ENCODE measurements around the gene TRIM37.
"Not testable (repeated sequence)": the region's sequence is repeated elsewhere in the genome, so short reads cannot be mapped to it uniquely, and the experiment has no call there.

The TRIM37 gene

DNA sequence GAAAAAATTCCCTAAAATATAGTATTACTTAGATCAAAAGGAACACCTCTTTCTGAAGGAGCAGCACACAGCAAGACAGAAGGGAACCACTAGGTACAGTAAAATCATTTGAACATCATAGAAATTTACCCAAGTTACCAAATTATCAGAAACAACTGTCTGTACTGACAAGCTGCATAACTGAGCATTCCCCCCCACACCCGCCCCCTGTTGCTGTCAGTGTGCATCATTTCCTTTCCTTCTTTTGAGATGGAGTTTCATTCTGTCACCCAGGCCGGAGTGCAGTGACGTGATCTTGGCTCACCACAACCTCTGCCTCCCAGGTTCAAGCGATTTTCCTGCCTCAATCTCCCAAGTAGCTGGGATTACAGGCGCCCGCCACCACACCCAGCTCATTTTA is 120.7 kb downstream of the TRIM37 start:
- DNase-seq, result no peak

- DNase-seq, result no peak
These were observed 121.3 kb downstream of the TRIM37 start for GRCh38 chr17:58985367-58985766.

DNA sequence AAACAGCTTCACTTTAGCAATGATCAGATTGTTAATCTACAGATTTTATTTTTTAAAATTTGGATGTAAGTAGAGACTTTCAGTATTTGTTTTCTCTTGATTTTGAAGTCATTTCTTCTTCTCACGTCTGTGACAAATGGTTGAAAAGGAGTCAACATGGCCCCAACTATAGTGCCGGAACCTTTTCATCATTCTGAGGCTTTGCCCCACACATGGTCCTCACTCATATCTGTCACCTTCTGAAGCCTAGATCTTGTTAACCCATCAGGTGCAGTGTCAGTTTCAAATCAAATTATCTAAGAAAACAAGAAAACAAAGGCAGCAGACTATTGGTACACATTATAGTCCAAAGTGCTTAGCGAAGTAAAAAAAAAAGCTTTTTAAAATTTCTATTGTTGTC is 124.1 kb downstream of the TRIM37 start:
- no peak for DNase-seq

- DNase-seq, result no peak
These were observed 125.8 kb downstream of the TRIM37 start for GRCh38 chr17:58980706-58981481.

DNA sequence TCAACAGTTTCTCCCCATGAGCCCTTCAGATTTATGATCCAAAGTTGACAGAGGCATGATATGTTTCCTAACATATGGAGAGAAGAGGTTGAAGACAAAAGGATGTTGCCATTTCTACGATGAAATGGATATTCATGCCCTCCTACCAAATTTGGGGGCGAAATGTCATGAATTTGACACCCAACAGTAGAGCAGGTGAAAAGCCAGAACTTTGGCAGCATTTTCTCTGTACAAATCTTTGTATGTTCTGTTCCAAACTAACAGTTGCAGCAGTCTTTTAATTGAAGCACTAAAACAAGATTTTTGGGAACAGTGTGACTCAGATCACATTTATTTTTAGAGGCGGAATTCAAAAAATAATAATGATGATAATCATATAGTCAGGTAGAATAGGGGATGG is 130.1 kb downstream of the TRIM37 start:
- DNase-seq, result no peak

GRCh38 chr17:58974354-58974753 is 132.3 kb downstream of the TRIM37 start:
- no peak for DNase-seq

DNA sequence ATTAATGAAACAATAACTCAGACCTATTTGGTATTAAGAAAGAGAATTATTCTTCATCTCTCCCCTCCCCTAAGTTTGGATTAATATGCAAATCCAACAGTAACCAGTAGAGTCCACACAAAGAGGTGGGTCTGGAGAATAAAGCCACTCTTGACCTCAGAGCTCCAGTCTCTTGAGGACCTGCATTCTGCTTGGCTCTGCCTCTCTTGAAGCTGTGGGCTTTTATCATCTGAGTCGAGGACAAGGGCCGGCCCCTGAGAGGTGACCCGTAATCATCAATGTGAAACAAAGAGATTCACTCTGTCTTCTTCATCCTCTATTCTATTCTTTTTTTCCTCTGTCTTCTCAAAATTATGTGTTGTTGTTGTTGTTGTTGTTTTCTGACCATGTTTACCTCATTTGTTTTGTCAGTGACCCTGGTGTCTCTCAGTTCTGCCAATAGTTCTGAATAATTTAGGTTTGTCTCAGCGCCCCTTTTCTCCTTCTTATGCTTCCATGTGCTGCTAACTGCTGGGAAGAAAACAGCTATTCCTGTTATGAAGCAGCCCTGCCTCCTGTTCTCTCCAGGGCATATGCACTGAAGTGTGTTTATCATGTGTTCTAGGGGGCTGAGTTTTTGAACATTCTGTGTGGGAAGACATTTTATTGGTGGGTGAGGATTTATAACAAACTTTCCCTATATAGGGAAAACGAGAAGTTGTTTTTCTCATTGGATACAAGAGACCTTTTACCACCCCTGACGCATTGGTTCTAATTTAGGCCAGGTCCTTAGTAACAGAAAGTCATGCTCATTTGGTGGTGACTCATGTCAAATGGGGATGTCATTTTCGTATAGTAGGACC is 135.8 kb downstream of the TRIM37 start:
- no peak for DNase-seq

DNA sequence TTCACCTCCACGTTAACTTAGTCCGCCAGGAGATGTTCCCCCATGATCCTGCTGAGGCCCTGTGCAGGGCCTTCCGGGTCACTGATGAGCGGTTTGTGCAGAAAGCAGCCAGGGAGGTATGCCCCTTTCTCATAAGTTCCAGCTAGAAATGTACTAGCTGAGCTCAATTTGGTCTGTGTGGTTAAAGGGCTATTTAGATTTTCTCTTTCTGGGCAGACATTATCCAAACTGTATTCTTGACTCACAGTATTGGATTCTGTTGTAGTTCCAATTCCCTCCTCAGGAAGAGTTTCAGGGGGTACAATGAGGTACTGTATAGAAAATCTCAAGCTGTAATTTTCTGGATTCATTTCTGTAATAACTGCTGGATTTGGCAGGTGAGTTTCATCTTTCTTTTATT is 137.1 kb downstream of the TRIM37 start:
- DNase-seq, result no peak

DNA sequence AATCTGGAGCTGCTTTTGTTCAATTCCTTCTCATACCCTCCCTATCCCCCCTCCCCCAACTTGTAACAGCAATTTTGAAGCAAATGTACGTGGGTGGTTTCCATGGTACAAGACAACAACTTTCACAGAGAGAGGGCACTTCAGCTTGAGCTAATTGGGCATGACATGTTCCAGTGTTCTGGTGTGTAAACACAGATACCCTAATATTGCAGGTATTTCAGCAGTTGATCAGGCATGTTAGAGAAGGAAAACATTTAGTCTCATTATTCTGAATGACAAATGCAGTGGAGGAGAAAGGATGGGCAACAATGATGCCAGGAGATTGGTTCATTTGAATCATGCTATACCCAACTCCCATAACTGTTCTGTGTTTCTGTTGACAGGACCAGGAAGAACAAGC is 137.5 kb downstream of the TRIM37 start:
- no peak for DNase-seq

- DNase-seq, result peak; percentile 3
These were observed 138.1 kb downstream of the TRIM37 start for GRCh38 chr17:58968426-58969061.

GRCh38 chr17:58966208-58966607 is 140.5 kb downstream of the TRIM37 start:
- DNase-seq, result no peak

DNA sequence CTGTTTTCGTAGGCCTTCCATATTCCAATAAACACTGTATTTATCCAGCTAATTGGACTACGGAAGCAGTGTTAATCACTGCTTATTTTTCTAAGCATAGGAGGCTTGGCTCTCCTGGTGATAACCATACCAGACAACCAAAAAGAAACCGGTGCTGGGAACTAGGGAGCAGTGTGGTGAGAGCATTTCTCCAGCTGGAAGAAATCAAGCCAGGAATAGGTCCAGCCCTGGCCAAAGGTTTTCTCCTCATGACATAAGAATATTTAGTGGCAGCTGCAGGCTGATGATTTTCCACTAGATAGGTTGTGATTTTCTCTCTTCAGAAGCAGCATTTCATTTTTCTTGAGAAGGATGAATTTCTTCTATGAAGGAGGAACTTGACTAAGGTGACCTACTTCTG is 141.5 kb downstream of the TRIM37 start:
- DNase-seq, result no peak

- no peak for DNase-seq
These were observed 146.6 kb downstream of the TRIM37 start for GRCh38 chr17:58960068-58960467.

DNA sequence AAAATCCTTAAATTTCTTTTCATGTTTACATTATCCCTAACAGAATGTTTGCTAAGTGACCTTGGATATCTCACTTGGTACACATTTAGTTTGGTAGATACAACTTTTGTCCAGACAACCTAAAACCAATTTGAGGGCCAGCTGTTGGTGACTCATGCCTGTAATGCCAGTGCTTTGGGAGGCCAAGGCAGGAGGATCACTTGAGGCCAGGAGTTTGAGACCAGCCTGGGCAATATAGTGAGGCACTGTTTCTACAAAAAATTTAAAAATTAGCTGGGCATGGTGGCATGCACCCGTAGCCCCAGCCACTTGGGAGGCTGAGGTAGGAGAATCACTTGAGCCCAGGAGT is 149.0 kb downstream of the TRIM37 start:
- DNase-seq, result not testable (repeated sequence)

GRCh38 chr17:58956997-58957724 is 149.5 kb downstream of the TRIM37 start:
- DNase-seq, result no peak

DNA sequence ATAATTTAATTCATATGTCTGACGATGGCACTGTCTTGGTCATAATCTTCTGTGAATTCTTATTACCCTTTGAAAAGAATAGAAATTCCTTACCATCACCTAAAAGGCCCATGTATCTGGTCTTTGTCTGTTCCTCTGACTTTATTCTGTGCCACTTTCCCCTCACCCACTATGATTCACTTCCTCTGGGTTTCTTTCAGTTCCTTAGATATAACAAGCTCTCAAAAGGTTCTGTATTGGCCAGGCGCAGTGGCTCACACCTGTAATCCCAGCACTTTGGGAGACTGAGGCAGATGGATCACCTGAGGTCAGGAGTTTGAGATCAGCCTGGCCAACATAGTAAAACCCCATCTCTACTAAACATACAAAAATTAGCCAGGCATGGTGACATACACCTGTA is 152.3 kb downstream of the TRIM37 start:
- not testable (repeated sequence) for DNase-seq

DNA sequence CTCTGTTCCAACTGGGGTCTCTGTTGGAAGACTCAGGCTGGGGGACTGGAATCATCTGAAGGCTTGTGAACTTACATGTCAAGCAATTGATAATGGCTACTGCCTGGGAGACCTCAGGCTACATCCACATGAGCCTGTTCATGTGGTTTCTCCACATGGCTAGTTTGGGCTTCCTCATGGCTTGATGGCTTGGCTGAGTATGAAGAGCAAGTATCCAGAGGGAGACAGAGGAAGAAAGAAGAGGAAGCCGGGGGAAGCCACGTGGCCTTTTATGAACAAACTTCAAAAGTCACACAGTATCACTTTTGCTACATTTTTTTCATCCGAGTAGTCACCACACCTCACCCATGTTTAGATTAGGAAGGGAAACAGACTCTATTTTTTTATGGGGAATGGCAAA is 158.9 kb downstream of the TRIM37 start:
- DNase-seq, result no peak

- no peak for DNase-seq
These were observed 159.3 kb downstream of the TRIM37 start for GRCh38 chr17:58947411-58947810.

DNA sequence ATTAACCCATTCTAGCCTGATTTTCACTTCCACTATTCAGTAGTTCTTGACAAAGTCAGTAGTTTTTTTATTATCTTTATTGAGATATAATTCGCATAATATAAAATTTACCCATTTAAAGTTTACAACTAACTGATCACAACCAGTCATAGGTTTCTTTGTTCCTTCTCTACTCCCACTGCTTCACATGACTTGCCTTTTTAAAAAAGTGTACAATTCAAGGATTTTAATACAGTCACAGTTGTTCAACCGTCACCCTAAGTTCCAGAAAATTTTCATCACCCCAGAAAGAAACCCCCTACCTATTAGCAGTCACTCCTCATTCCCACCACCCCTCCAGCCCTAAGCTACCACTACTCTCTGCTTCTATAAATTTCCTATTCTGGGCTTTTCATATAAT is 162.5 kb downstream of the TRIM37 start:
- DNase-seq, result no peak

DNA sequence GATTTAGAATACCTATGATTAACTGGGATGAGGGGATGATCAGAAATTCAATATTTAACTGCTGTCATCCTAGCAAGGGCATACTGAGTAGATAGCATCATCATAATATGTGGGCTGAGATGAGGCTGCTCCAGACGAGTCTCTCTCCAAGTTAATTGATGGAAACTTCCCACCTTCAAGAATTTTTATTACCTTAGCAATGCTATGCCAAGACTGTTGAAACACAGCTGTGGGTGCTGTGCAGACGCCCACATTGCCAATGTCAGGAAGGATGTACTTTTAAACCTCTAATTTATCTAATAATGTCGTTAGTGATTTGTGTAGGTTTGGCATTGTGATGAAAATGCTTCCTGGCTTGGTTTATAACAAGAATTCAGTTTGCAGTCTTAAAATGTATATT is 170.4 kb downstream of the TRIM37 start:
- DNase-seq, result no peak

DNA sequence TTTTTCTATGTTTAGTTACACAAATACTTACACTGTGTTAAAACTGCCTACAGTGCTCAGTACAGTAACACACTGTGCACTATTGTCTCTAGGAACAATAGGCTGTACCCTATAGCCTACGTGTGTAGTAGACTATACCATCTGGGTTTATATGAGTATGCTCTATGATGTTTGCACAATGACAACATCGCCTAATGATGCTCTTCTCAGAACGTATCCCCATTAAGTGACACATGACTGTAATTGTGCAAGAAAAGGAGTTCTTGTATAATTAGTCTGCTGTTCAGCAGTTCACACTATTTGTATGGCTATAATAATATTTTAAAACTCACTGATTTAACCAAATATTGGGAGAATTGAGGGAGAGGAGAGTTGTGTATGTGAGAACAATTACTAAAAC is 173.7 kb downstream of the TRIM37 start:
- DNase-seq, result no peak

All from CD4-positive, alpha-beta T cell treated with Interleukin-21 for 1 hour (primary cell).